NCI-H1092 (cell line): ENCODE results near the gene INTS2.
"Not testable (repeated sequence)": the region's sequence is repeated elsewhere in the genome, so short reads cannot be mapped to it uniquely, and the experiment has no call there.

Source experiments
- DNase-seq: peaks from one replicate; lab custom pipeline; 2025; lab: John Stamatoyannopoulos, UW

The INTS2 gene

DNA sequence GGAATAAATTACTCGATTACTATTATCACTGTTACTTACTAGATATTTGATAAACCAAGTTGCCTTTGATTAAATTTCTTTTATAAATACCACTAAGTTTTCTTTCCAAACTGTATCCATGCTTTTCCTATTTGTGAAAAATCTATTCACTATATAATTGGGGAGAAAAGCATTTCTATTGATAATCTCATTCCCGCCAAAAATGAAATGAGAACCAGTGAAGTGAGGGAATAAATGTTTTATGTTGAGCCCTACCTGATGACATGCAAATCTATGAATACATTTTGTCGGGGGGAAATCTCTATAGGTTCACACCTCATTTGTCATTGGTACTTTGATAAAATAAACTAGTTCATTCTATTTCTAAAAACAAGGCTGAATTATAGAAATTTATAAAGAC, 80.1 kb downstream of the INTS2 start:
- DNase-seq = no peak

DNA sequence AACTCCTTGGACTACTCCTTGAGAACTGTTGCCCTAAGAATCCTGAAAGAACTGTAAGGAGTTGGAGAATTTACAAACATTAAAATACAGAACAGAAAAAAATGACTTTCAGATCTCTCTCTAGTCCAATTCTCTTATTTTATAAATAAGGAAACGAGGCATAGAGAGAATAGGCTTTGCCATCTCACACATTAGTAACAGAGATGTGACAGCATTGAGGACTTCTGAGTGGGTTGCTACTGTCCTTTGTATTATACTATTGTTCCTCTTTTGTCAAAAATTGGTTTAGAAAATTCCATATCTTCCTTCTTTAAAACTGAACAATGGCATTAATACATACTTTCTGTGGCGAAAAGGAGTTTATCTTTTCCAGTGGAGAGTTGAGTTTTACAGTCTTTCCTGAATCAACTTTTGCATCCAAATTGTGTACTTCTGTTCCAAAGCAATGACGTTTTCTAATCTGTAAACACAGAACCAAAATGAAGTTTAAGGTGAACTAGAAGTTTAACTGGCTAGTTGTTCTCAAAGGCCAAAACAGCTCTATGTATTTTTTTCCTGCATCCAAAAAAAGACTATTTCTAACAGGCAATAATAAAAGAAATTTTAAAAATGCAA, 80.9 kb downstream of the INTS2 start:
- DNase-seq = no peak

DNA sequence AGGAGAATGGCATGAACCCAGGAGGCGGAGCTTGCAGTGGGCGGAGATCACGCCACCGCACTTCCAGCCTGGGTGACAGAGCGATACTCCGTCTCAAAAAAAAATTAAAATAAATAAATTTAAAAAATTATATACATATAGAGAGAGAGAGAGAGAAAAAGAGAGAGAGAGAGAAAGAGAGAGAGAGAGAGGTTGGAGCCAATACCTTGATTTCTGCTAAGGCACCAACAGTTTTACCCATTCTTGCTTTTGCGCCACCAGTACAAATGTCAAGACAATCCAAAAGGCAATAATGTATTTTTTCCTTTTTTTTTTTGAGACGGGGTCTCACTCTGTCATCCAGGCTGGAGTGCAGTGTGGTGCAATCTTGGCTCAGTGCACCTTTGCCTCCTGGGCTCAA, 81.7 kb downstream of the INTS2 start:
- no peak for DNase-seq

DNA sequence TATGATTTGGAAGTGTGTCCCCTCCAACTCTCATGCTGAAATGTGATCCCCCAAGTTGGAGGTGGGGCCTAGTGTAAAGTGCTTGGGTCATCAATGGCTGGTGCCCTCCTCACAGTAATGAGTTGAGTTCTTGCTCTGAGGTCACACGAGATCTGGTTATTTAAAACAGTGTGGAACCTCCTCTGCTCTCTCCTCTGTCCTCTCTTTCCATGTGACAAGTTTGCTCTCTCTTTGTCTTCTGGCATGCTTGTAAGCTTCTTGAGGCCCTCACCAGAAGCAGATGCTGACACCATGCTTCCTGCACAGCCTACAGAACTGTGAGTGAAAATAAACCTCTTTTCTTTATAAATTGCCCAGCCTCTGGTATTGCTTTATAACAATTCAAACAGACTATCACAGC, 84.3 kb downstream of the INTS2 start:
- DNase-seq = no peak

DNA sequence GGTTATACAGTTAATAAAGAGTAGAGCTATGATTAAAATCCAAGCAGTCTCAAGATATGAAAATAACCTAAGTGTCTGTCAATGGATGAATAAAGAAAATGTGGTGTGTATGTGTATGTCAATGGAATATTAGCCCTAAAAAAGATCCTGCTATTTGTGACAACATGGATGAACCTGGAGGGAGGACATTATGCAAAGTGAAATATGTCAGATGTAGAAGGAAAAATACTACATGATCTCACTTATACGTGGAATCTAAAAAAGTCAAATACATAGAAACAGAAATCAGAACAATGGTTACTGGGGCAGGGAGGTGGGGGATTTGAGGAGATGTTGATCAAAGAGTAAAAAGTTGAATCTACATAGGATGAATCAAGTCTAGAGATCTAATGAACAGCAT, 84.9 kb downstream of the INTS2 start:
- DNase-seq = no peak

DNA sequence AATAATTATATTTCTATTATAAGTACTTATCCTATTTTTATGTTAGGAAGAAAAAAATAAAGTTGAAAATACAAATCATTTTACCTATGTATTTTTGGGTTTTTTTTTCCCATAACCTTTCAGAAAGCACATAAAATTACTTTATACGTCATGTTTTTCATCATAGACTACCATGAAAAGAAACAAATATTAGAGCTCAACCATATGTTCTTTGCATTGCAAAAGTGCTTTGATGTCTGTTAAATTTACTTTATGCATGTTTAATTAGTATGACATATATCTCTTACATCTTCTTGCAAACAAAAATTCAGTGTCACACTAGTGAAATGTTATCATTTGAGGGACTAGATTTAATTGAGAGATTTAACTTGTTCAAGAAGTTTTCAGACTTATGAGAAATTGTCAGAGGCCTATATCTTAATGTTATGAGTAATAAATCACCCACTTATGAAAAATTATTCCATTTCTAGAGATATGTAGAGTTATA, 88.4 kb downstream of the INTS2 start:
- DNase-seq = no peak

DNA sequence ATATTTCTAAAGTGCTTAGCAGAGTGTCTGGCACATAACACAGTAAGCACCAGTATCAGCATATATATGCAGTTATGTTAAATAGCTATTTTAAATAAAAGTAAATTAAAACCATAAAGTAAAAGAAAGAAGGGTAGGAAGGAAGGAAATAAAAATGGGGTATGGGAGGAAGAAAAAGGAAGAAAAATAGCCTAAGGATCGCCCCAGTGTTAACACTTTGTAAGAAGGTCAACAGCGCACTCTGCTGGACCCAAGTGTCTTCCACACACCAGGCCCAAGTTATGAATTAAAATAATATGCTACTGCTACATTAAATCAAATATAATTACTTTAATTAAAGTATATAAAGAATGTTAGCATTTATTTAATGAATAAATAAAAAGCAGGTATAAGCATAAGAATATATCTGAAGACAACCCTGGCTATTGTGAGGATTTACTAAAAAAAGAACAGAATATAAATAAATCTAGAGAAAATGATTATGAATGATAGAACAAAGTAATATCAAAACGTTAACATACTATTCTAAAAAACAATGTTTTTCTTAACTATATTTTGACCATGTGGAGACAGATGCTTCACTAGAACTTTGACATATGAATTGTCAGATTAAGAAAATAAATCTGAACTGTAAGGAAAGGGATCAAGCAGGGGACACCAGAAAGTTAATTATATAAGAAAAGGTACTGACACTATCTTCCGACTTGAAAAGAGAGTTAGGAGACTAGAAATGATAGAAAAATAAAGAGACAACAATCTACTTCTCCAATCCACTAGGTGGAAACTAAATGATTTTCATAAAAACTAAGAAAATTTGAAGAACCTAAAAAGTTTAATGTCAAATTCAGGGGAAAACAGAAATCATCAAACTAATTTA, 90.4 kb downstream of the INTS2 start:
- no peak for DNase-seq

DNA sequence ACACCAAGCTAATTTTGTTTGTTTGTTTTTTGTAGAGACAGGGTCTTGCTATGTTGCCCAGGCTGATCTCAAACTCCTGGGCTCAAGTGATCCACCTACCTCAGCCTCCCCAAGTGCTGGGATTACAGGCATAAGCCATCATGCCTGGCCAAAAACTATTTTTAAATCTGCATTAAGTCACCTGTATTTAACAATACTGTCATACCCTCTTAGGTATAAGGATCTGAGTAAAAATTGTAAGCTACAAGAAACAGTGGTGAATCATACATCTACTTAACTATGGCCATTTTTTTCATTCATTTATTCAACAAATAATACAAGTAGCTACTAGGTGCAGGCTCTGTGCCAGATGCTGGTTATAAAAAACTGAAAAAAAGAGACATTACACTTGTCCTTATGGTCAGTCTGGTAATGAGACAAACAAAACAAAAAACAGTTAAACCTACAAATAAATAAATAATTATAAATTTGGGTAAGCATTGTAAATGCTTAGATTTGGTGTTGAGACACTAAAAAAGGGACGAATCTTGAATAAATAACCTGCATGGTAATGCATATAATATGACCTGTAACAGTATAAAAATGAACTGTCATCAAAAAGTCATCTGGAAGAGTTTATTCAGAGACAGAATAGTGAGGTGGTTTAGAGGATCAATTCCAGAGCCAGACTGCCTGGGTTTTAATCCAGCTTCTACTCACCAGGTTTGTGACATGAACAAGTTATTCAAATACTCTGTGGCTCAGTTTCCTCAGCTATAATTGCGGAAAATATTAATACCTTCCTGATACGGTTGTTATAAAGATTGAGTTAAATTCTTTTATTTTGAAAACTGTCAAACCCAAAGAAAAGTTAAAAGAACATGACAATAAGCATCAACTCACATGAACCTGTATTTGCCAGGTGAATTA, 91.3 kb downstream of the INTS2 start:
- DNase-seq = no peak

DNA sequence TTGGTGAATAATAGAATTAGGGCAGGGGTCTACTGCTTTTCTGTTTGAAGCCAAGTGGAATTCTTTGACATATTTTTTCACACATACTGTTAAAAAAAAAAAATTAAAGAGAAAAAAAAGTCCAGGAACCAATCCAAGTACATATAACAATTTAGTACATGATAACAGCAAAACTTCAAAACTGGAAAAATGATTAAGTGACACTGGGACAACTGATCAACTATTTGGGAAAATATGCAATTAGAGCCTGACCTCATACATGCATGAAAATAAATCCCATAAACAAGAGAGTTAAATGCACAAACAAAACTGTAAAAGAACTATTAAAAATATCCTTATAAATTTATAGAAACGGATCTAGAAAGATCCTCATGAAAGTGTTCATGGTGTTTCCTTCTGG, 92.2 kb downstream of the INTS2 start:
- no peak for DNase-seq

DNA sequence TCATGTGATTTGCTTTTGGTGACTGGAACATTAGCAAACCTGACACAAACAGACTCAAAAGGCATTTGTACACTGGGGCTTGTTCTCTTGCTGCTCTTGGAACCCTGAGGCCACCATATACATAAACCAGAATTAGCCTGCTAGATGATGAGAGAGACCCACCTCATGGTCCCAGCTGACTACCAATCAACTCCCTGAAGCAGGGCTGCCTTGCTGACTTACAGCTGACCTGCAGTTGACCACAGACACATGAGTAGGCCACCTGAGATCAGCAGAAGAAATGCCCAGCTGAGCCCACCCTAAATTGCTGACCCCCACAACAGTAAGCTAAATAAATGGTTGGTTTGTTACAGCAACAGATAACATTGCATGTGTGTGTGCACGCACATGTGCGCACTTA, 93.2 kb downstream of the INTS2 start:
- DNase-seq = no peak

DNA sequence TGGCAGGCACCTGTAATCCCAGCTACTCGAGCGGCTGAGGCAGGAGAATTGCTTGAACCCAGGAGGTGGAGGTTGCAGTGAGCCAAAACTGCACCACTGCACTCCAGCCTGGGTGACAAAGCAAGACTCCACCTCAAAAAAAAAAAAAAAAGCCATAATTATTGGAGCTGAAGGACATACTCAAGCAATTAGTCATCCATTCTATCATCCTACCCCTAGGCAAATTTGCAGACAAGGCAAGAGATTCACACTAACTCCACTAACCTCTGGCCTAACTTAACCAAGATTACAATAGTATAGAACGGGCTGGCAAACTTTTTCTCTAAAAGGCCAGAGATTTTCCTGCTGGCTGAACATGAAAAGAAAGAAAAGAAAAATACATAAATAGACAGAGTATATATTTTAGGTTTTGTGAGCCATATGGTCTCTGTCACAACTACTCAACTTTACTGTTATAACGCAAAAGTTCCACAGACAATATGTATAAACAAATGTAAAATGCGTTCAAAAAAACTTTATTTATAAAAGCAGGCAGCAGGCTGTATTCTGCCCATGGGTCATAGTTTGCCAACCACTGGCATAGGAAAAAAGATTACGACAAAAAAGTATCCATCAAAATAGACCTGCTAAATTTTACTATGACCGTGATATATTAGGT, 94.1 kb downstream of the INTS2 start:
- no peak for DNase-seq

DNA sequence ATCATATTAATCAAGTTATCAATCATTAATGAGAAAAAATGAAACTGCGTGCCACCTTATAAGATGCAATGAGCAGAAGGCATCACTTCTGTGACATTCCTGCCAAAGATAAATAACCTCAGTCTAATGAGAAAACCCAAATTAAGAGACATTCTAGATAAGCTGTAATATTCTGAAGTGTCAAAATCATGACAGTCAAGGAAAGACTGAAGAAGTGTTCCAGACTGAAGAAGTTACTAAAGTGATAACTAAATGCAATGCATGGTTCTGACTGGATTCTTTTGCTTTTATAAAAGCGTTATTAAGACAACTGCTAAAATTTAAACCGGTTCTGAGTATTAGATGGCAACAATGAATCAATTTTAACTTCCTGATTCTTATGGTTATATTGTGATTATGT, 95.3 kb downstream of the INTS2 start:
- DNase-seq = no peak

DNA sequence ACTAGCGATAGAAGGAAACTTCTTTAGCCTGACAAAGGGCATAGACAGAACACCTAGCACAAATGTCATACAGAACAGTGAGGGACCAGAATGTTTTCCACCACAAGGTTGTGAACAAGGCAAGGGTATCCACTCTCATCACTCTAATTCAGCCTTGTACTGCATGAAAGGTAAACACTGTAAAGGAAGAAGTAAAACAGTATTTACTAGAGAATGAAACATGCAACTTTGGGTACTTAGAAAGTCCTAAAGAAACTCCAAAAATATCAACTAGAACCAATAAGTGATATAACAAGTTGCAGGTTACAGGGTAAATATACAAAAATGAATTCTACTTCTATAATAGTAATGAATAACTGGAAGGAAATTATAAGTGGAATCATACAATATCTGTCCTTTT, 96.7 kb downstream of the INTS2 start:
- DNase-seq = no peak

DNA sequence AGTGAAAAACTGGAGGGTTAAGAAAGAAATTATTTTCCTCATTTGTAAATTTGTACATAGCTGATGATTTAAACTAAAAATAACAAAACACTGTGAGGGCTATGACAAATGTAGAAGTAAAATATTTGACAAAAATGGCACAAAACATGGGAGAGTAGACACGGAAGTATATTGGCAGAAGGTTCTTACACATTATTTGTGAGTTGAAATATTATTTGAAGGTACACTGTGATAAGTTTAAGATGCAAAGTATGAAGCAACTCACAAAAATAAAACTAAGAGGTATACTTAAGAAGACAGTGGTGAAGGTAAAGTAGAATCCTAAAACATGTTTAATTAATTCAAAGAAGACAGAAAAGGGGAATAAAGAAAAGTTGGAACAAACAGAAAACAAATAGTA, 99.1 kb downstream of the INTS2 start:
- no peak for DNase-seq

DNA sequence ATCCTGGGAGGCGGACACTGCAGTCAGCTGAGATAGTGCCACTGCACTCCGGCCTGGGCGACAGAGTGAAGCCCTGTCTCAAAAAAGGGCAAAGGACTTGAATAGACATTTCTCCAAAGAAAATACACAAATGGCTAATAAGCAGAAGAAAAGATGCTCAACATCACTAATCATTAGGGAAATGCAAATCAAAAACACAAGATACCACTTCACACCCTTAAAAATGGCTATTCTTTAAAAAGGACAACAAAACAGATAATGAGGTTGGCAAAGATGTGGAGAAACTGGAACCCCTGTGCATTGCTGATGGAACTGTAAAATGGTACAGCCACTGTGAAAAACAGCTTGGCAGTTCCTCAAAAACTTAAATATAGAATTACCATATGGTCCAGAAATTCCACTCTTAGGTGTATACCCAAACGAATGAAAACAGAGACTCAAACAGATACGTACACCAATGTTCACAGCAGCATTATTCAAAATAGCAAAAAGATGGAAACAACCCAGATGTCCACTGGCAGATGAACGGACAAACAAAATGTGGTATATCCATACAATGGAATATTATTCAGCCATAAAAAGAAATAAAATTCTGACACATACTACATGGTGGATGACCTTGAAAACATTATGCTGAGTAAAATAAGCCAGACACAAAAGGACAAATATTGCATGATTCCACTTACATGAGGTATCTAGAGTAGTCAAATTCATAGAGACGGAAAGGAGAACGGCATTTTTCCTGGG, 100.0 kb downstream of the INTS2 start:
- no peak for DNase-seq

DNA sequence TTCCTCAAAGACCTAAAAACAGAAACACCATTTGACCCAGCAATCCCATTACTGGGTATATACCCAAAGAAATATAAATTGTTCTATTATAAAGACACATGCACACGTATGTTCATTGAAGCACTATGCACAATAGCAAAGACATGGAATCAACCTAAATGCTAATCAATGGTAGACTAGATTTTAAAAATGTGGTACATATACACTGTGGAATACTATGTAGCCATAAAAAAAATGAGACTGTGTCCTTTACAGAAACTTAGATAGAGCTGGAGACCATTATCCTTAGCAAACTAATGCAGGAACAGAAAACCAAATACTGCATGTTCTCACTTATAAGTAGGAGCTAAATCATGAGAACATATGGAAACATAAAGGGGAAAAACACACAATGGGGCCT, 100.9 kb downstream of the INTS2 start:
- not testable (repeated sequence) for DNase-seq

DNA sequence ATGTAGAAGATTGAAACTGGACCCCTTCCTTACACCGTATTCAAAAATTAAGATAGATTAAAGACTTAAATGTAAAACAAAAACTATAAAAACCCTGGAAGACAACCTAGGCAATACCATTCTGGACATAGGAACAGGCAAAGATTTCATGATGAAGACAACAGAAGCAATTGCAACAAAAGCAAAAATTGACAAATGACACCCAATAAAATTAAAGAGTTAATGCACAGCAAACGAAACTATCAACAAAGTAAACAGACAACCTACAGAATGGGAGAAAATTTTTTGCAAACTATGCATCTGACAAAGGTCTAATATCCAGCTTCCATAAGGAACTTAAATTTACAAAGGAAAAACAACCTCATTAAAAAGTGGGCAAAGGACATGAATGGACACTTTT, 101.6 kb downstream of the INTS2 start:
- DNase-seq = not testable (repeated sequence)

DNA sequence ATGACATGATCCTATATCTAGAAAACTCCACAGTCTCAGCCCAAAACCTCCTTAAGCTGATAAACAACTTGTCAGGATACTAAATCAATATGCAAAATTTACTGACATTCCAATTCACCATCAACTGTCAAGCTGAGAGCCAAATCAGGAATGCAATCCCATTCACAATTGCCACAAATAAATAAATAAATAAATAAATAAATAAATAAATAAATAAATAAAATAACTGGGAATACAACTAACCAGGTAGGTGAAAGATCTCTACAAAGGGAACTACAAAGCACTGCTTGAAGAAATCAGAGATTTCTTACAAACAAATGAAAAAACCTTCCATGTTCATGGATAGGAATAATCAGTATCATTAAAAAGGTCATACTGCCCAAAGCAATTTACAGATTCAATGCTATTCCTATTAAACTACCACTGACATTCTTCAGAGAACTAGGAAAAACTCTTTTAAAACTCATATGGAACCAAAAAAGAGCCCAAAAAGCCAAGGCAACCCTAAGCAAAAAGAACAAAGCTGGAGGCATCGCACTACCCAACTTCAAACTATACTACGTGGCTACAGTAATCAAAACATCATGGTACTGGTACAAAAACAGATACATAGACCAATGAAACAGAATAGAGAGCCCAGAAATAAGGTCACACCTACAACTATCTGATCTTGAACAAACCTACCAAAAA, 102.2 kb downstream of the INTS2 start:
- no peak for DNase-seq

DNA sequence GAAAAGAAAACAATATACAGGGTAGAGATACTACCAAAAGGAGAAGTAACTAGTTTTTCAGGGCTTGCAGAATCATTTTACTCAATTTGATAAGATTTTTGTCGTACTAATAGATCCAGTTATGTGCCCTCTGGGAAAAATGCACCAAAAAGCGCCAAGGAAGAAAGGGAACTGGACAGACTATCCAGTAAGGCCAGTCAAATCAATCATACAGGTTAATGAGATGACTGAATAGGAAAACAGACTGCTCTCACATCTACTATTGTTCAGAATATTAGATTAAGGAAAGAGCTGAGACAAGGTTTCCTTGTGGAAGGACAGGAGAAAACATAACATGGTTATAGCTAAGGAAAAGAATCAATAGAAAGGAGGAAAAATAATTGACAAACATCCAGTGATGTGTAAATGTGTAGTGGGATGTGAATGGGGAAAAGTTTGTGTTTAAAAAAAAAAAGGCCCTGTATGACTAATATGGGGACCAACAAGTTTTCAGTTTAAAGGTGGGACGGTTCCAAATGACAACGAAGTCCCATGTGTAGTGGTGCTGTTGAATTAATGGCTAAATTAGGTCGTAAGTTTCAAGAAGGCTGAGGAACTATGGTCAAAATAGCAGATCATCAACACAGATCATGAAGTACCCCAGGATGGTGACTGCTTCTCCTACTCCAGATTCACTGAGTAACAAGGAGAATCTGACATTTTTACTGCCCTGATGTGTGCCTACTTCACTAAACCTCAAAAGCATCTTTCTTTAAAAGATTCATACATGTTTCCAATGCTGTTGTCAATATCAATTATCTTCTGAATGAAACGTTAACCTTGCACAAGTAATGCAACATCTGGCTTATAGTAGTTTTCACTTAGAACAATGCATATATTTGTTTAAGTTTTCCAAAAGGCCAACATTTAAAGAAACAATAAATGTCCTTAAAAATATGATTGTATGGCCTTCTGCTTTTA, 105.2 kb downstream of the INTS2 start:
- no peak for DNase-seq

DNA sequence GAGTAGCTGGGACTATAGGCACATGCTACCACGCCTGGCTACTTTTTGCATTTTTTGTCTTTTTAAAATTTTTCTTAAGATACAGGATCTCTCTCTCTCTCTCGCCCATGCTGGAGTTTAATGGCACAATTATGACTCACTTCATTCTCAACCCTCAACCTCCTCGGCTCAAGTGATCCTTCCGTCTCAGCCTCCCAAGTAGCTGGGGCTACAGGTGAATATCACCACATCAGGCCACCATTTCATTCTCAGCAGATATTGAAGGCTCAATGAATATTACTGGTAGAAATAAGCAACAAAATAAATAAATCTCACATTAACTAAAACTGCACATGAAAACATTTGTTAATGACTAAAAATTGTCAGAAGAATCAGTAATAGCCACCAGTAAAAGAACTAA, 106.1 kb downstream of the INTS2 start:
- no peak for DNase-seq
